Endodermal cell (in vitro differentiated cells): Measurements from ENCODE around the gene FNDC7. TPM values are rescaled to one million over a fixed set of nuclear protein-coding genes. Genes with fewer than 3 reads are reported as not detected.
"Not testable (repeated sequence)": the region's sequence is repeated elsewhere in the genome, so short reads cannot be mapped to it uniquely, and the experiment has no call there.

Experiments used
- DNase-seq: peaks from one replicate; pipeline ENCODE4 v3.0.0-alpha.2; 2017
- H3K27ac ChIP-seq: 2 replicates; pipeline ENCODE4 v1.5.1; 2013; ENCODE audit warnings: mild to moderate bottlenecking, low read depth, low read length, moderate library complexity
- H3K27me3 ChIP-seq: 2 replicates; pipeline ENCODE4 v1.6.1; 2013; ENCODE audit warnings: mild to moderate bottlenecking, low read length, moderate library complexity; ENCODE audit not compliant: insufficient read depth, control insufficient read depth, poor library complexity, severe bottlenecking
- H3K36me3 ChIP-seq: 2 replicates; pipeline ENCODE4 v1.7.0; 2013; ENCODE audit warnings: mild to moderate bottlenecking, low read length, moderate library complexity; ENCODE audit not compliant: control insufficient read depth, insufficient read depth
- H3K4me1 ChIP-seq: one replicate; pipeline ENCODE4 v1.7.0; 2013; ENCODE audit warnings: low read length; ENCODE audit not compliant: control insufficient read depth, insufficient read depth
- H3K4me3 ChIP-seq: 2 replicates; pipeline ENCODE4 v1.5.1; 2013; ENCODE audit warnings: mild to moderate bottlenecking, low read length, moderate library complexity
- H3K9ac ChIP-seq: 2 replicates; pipeline ENCODE4 v1.6.1; 2013; ENCODE audit warnings: mild to moderate bottlenecking, low read length, moderate library complexity; ENCODE audit not compliant: poor library complexity, severe bottlenecking; ENCODE audit errors: extremely low read depth
- H3K9me3 ChIP-seq: 2 replicates; pipeline ENCODE4 v1.6.1; 2013; ENCODE audit warnings: mild to moderate bottlenecking, low read length, moderate library complexity; ENCODE audit not compliant: control insufficient read depth
- H3K27ac Mint-ChIP-seq: 2 replicates; pipeline ENCODE4 v1.8.0; 2020; ENCODE audit warnings: mixed read lengths
- H3K27me3 Mint-ChIP-seq: 2 replicates; pipeline ENCODE4 v1.8.0; 2021; ENCODE audit warnings: mild to moderate bottlenecking, mixed read lengths; ENCODE audit not compliant: insufficient read depth
- H3K36me3 Mint-ChIP-seq: 2 replicates; pipeline ENCODE4 v1.8.0; 2020; ENCODE audit warnings: low read depth, mixed read lengths
- H3K4me1 Mint-ChIP-seq: 2 replicates; pipeline ENCODE4 v1.8.0; 2020; ENCODE audit warnings: mixed read lengths
- H3K4me3 Mint-ChIP-seq: 2 replicates; pipeline ENCODE4 v1.8.0; 2020; ENCODE audit warnings: mild to moderate bottlenecking, moderate library complexity, mixed read lengths
- H3K9me3 Mint-ChIP-seq: 2 replicates; pipeline ENCODE4 v1.8.0; 2020; ENCODE audit warnings: mild to moderate bottlenecking, mixed read lengths
- WGBS, 2 experiments: methylation state at CpG; one replicate each; pipeline versions ENCODE4 v1.1.5 to v1.1.7; 2013; ENCODE audit warnings: missing lambda C conversion rate in 2 of 2, mixed read lengths in 1 of 2; ENCODE audit not compliant: insufficient coverage in 1 of 2, insufficient read length in 1 of 2; 5-methylcytosine and 5-hydroxymethylcytosine counted together
- total RNA-seq, 2 donors: library from RNA; stranded (reverse); fragmentation: NEBNext Ultra II Directional in 1 of 2; extraction: Animal tissue kit (Norgen Biotek cat#: 25700) in 1 of 2; gene quantifications; 2 replicates in 1 of 2; 3 replicates in 1 of 2; pipeline ENCODE4 v1.2.1, GENCODE V29; 2021
- TF ChIP-seq, protein P1 (sequence below): fragments of 200-600 bp; sonication (generic); conservative IDR thresholded peaks from 2 replicates; pipeline ENCODE4 v1.5.0; 2021; ENCODE audit warnings: antibody characterized with exemption, mild to moderate bottlenecking

FNDC7 gene
- total RNA-seq, 2 donors from 2014 or later = not detected

DNA sequence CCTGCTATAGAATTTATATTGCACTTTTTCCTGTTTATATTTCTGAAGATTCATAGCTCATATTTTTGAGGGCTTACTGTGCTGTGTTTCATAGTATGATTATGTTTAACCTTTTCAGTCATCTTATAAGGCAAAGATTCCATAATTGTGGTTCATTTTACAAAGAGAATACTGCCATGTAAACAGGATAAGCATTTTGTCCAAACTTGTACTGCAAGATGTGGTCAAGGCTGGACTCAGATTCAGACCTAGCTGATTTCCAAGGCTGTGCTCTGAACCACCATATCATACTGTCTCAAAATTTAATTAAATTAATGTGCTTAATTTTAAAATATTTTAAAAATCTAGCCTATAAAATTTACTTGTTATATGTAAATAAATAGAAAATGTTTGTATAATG lies 65.1 kb downstream of the FNDC7 start:
- Histone ChIP-seq H3K4me1 (no peaks in the 10 kb centered on the region), H3K9ac (no peak overlapping the region), H3K36me3 (peaks cover 86% of the 10 kb centered on the region), H3K27me3 (no peaks in the 10 kb centered on the region), H3K27ac (no peak overlapping the region), H3K4me3 (no peak overlapping the region), H3K9me3 (peaks cover 19% of the 10 kb centered on the region)
- Mint-ChIP-seq H3K27me3 (no peaks in the 10 kb centered on the region), H3K4me1 (no peaks in the 10 kb centered on the region), H3K36me3 (peaks cover 61% of the 10 kb centered on the region), H3K4me3 (no peak overlapping the region), H3K9me3 (peaks cover 3% of the 10 kb centered on the region), H3K27ac (no peak overlapping the region)
- DNase-seq = no peak
- TF ChIP-seq, protein P1, sequence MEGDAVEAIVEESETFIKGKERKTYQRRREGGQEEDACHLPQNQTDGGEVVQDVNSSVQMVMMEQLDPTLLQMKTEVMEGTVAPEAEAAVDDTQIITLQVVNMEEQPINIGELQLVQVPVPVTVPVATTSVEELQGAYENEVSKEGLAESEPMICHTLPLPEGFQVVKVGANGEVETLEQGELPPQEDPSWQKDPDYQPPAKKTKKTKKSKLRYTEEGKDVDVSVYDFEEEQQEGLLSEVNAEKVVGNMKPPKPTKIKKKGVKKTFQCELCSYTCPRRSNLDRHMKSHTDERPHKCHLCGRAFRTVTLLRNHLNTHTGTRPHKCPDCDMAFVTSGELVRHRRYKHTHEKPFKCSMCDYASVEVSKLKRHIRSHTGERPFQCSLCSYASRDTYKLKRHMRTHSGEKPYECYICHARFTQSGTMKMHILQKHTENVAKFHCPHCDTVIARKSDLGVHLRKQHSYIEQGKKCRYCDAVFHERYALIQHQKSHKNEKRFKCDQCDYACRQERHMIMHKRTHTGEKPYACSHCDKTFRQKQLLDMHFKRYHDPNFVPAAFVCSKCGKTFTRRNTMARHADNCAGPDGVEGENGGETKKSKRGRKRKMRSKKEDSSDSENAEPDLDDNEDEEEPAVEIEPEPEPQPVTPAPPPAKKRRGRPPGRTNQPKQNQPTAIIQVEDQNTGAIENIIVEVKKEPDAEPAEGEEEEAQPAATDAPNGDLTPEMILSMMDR = no peak

DNA sequence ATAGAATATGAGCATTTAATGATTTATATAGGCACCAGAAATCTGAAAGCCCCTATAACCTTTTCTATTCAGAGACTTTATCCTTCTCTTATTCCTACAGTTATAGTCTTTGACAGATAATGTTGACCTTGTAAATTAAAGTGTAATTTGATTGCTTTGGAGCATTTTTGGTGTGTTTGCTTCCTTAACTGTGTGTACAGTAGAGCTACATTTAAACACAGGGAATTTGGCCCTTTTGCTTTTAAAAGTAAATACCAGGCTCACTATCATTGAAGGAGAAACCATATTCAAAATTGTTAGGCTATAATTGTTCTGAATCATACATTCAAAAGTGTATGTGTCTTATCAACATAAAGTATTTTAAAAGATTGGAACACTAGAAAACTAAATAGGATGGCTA lies 66.7 kb downstream of the FNDC7 start:
- Histone ChIP-seq H3K27me3 (no peaks in the 10 kb centered on the region), H3K4me1 (no peaks in the 10 kb centered on the region), H3K27ac (no peak overlapping the region), H3K4me3 (no peak overlapping the region), H3K9ac (no peak overlapping the region), H3K36me3 (peaks cover 88% of the 10 kb centered on the region), H3K9me3 (peaks cover 35% of the 10 kb centered on the region)
- Mint-ChIP-seq H3K27ac (no peak overlapping the region), H3K36me3 (peaks cover 67% of the 10 kb centered on the region), H3K27me3 (no peaks in the 10 kb centered on the region), H3K4me1 (no peaks in the 10 kb centered on the region), H3K9me3 (peaks cover 16% of the 10 kb centered on the region), H3K4me3 (no peak overlapping the region)
- TF ChIP-seq, protein P1 = no peak
- DNase-seq = no peak

DNA sequence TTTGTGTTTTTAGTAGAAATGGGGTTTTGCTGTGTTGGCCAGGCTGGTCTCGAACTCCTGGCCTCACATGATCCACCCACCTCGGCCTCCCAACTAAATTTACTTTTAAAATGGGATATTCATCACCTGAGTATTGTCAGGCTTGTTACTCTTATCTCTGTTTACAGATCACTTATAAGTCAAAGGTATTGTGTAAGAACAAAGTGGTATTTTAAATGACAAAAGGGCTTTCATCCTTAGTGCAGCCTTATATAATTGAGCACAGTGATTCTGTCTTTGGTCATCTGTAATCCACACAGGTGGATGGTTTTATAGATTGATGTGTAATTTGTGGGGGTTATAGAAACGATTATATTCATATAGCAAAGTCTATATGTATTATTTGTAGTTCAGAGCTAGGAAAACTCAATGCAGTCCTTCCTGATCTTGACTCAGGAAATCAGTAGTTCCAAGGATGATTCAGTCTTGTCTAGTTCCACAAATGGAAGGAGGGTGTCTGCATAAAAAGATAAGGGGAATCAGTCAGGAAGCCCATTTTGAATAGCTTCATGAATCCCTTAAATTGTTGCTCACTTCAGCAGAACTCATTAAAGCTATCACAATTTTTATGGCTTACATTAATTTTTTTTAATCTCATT lies 68.3 kb downstream of the FNDC7 start:
- TF ChIP-seq, protein P1 = no peak
- H3K9ac ChIP-seq = no peak overlapping the region
- H3K27me3 Mint-ChIP-seq = no peaks in the 10 kb centered on the region
- DNase-seq = no peak
- H3K36me3 ChIP-seq = peaks cover 91% of the 10 kb centered on the region
- no peak overlapping the region for H3K27ac Mint-ChIP-seq
- peaks cover 72% of the 10 kb centered on the region for H3K36me3 Mint-ChIP-seq
- H3K9me3 ChIP-seq = peaks cover 51% of the 10 kb centered on the region
- no peak overlapping the region for H3K4me3 Mint-ChIP-seq
- H3K27ac ChIP-seq = no peak overlapping the region
- no peaks in the 10 kb centered on the region for H3K4me1 ChIP-seq
- H3K4me3 ChIP-seq = no peak overlapping the region
- WGBS, 2 experiments = 90% methylated on average over 3 of the region's 3 CpGs; no CpG with 5 or more reads in 1 of the 2 experiments
- H3K27me3 ChIP-seq = no peaks in the 10 kb centered on the region
- H3K9me3 Mint-ChIP-seq = peaks cover 32% of the 10 kb centered on the region
- H3K4me1 Mint-ChIP-seq = no peaks in the 10 kb centered on the region

DNA sequence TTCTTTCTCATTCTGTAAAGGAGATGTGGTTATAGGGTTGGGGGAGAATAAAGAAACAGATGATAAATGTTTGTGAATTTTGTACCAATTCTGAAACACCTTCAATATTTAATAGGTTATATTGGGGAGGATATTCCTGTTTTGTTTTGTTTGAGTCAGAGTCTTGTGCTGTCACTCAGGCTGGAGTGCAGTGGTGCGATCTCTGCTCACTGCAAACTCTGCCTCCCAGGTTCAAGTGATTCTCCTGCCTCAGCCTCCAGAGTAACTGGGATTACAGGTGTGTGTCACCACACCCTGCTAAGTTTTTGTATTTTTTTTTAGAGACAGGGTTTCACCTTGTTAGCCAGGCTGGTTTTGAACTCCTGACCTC lies 68.9 kb downstream of the FNDC7 start:
- not testable (repeated sequence) for H3K27me3 Mint-ChIP-seq, H3K4me1 Mint-ChIP-seq, DNase-seq, H3K9ac ChIP-seq, H3K27ac Mint-ChIP-seq, H3K4me3 Mint-ChIP-seq, H3K4me1 ChIP-seq, H3K4me3 ChIP-seq, H3K27ac ChIP-seq, H3K27me3 ChIP-seq
- Mint-ChIP-seq H3K9me3 (peaks cover 37% of the 10 kb centered on the region), H3K36me3 (peaks cover 77% of the 10 kb centered on the region)
- Histone ChIP-seq H3K9me3 (peaks cover 56% of the 10 kb centered on the region), H3K36me3 (peaks cover 91% of the 10 kb centered on the region)
- WGBS, 2 experiments = 93 to 100% methylated on average over 1 of the region's 1 CpG
